A549 treated with RU486 at 1 μM for 4 hours (cell line): Measurements from ENCODE around the gene SULT1C3. TPM values are rescaled to one million over a fixed set of nuclear protein-coding genes. Genes with fewer than 3 reads are reported as not detected.

Experiments
- total RNA-seq: library from RNA; stranded (reverse); fragments of 200-300 nt; extraction: Qiagen RNA extraction; gene quantifications from 5 replicates; pipeline ENCODE4 v1.2.3, GENCODE V29; 2022; ENCODE audit warnings: low read depth

The SULT1C3 gene
- total RNA-seq: not detected in 5 replicates

DNA sequence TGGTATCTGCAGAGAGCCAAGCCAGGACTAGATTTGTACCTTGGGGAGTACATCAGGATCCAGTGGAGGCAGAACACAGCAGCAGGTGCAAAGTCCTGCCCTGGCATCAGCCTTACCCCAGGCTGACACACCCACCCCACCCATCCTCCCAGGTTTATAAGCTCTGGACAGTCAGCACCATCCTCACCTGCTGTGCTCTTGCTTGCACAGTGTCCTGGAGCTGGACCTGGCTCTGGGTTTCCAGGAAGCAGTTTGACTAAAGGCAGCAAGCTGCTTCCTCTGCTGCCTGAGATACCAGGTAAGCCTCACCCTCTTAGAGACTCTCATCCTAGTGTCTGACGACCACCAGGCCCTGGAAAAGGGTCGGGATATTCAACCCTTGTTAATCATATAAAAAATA is at the start of gene SULT1C3:
Gene SULT1C3, plus strand, starts transcription at position 183 of the 400 bp plus-strand sequence. CDS start 7,227 bp downstream, outside the sequence.

DNA sequence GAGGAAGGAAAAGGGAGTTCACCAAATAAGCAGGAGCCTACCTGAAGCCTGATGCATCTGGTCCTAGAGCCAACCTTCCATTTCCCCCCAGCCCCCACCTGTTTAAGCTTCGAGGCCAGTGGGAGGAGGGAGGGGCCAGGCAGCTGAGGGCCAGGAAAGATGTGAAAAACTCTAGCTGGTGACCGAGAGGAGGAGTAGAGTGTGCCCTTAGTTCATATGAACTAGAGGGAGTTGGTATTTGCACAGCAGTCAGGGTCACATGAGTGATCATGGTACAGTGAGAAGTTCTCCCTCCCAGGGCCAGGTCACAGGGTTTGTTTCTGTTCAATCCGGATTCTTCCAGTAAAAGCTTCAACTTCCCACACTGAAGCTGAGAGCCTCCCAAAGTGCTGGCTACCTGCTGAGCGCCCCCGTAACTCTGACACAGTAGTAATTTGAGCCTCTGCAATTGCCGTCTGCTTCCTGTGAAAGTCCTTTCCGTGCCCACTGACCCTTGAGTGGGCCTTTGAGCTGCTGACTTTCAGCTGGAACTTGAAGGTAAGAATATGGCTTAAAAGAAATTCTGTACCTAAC is 48.9 kb downstream of the SULT1C3 start, which contains the start of gene SULT1C2:
Gene SULT1C2, plus strand, starts transcription at position 362 of the 573 bp plus-strand sequence. CDS start 4,773 bp downstream, outside the sequence.

Other genes with a start within 250 kb of the SULT1C3 start
- gene SULT1C2, start 48.9 kb downstream of the SULT1C3 start, total RNA-seq: 0.29 to 0.83 TPM (median 0.59 TPM) in 5 replicates
- 0.08 TPM in 1 of 5 replicates, not detected in the others for gene SULT1C4, start 138.0 kb downstream of the SULT1C3 start, total RNA-seq
- gene GCC2, start 209.2 kb downstream of the SULT1C3 start, total RNA-seq: 7.3 to 16.8 TPM (median 15.7 TPM) in 5 replicates